Neural cell (in vitro differentiated cells): Measurements from ENCODE around the gene WNT5B. TPM values are rescaled to one million over a fixed set of nuclear protein-coding genes. Genes with fewer than 3 reads are reported as not detected.

ENCODE experiments used
- H2AFZ ChIP-seq: fragments of 200-600, 300-800 bp; sonication (generic), shearing (Covaris generic); 2 replicates; pipeline ENCODE4 v1.6.0; 2014; ENCODE audit warnings: low read depth, mild to moderate bottlenecking, antibody characterized with exemption, low read length, moderate library complexity
- H3F3A ChIP-seq: fragments of 200-600 bp; shearing (Covaris generic); 2 replicates; pipeline ENCODE4 v1.6.1; 2016; ENCODE audit warnings: mild to moderate bottlenecking, moderate library complexity, mixed read lengths, antibody characterized with exemption, low read length; ENCODE audit not compliant: insufficient read depth, poor library complexity, severe bottlenecking
- H3K27ac ChIP-seq: fragments of 200-600, 300-800 bp; sonication (generic), shearing (Covaris generic); 2 replicates; pipeline ENCODE4 v1.5.1; 2014; ENCODE audit warnings: mild to moderate bottlenecking, low read length, moderate library complexity
- H3K27me3 ChIP-seq: fragments of 300-800, 200-600 bp; sonication (generic), shearing (Covaris generic); 2 replicates; pipeline ENCODE4 v1.6.0; 2014; ENCODE audit warnings: mild to moderate bottlenecking, low read depth, low read length, moderate library complexity; ENCODE audit not compliant: insufficient read depth
- H3K36me3 ChIP-seq: fragments of 300-800, 200-600 bp; sonication (generic), shearing (Covaris generic); 2 replicates; pipeline ENCODE4 v1.5.1; 2014; ENCODE audit warnings: mild to moderate bottlenecking, antibody characterized with exemption, low read length, moderate library complexity; ENCODE audit not compliant: insufficient read depth
- H3K4me2 ChIP-seq: fragments of 300-800, 200-600 bp; sonication (generic), shearing (Covaris generic); 2 replicates; pipeline ENCODE4 v1.6.0; 2014; ENCODE audit warnings: mild to moderate bottlenecking, low read length
- H3K4me3 ChIP-seq: fragments of 300-800, 200-600 bp; sonication (generic), shearing (Covaris generic); 2 replicates; pipeline ENCODE4 v1.5.1; 2014; ENCODE audit warnings: mild to moderate bottlenecking, low read length, moderate library complexity
- H3K79me2 ChIP-seq: fragments of 200-600 bp; shearing (Covaris generic); replicated peaks from 2 replicates; pipeline ENCODE4 v1.6.0; 2014; ENCODE audit warnings: mild to moderate bottlenecking, low read length, moderate library complexity; ENCODE audit not compliant: insufficient read depth
- H3K9ac ChIP-seq: fragments of 300-800, 200-600 bp; sonication (generic), shearing (Covaris generic); 2 replicates; pipeline ENCODE4 v1.6.1; 2016; ENCODE audit warnings: mild to moderate bottlenecking, low read length, mixed read lengths
- H3K9me2 ChIP-seq: fragments of 200-600 bp; shearing (Covaris generic); 2 replicates; pipeline ENCODE4 v1.6.1; 2016; ENCODE audit warnings: mild to moderate bottlenecking, low read length, mixed read lengths; ENCODE audit not compliant: insufficient read depth
- H3K9me3 ChIP-seq: fragments of 200-600, 300-800 bp; sonication (generic), shearing (Covaris generic); 2 replicates; pipeline ENCODE4 v1.6.1; 2016; ENCODE audit warnings: mild to moderate bottlenecking, mixed run types, low read length, moderate library complexity, mixed read lengths
- H4K20me1 ChIP-seq: fragments of 200-600 bp; shearing (Covaris generic); 2 replicates; pipeline ENCODE4 v1.6.1; 2016; ENCODE audit warnings: mild to moderate bottlenecking, mixed run types; ENCODE audit not compliant: insufficient read depth
- CTCF ChIP-seq: fragments of 450-650 bp; IDR thresholded peaks from 2 replicates; pipeline ENCODE4 v1.5.1; 2014; ENCODE audit warnings: antibody characterized with exemption, mild to moderate bottlenecking, moderate library complexity; ENCODE audit not compliant: poor library complexity, severe bottlenecking
- EP300 ChIP-seq: fragments of 450-650 bp; conservative IDR thresholded peaks from 2 replicates; pipeline ENCODE4 v1.6.1; 2014; ENCODE audit warnings: antibody characterized with exemption, mild to moderate bottlenecking, moderate library complexity; ENCODE audit not compliant: poor library complexity, severe bottlenecking
- EZH2 ChIP-seq: fragments of 200-600, 300-800 bp; shearing (Covaris generic), sonication (generic); IDR thresholded peaks from 2 replicates; pipeline ENCODE4 v1.6.1; 2014; ENCODE audit warnings: antibody characterized with exemption, low read length, borderline replicate concordance, mild to moderate bottlenecking; ENCODE audit not compliant: insufficient read depth, poor library complexity, severe bottlenecking
- MXI1 ChIP-seq: fragments of 450-650 bp; conservative IDR thresholded peaks from 2 replicates; pipeline ENCODE4 v1.6.1; 2014; ENCODE audit warnings: antibody characterized with exemption, mild to moderate bottlenecking; ENCODE audit not compliant: poor library complexity, severe bottlenecking
- POLR2AphosphoS5 ChIP-seq: IDR thresholded peaks from 2 replicates; pipeline ENCODE4 v1.6.1; 2012
- RAD21 ChIP-seq: fragments of 450-650 bp; conservative IDR thresholded peaks from 2 replicates; pipeline ENCODE4 v1.6.1; 2014; ENCODE audit warnings: antibody characterized with exemption, mild to moderate bottlenecking, moderate library complexity
- REST ChIP-seq: IDR thresholded peaks from 2 replicates; pipeline ENCODE4 v1.6.1; 2012; ENCODE audit warnings: borderline replicate concordance
- SMC3 ChIP-seq: fragments of 450-650 bp; conservative IDR thresholded peaks from 2 replicates; pipeline ENCODE4 v1.6.1; 2014; ENCODE audit warnings: antibody characterized with exemption, mild to moderate bottlenecking, moderate library complexity; ENCODE audit not compliant: poor library complexity
- TAF1 ChIP-seq: IDR thresholded peaks from 2 replicates; pipeline ENCODE4 v1.6.1; 2012; ENCODE audit warnings: low read depth
- polyA plus RNA-seq: library from polyadenylated mRNA; depleted of rRNA; stranded (reverse); fragments of >200 nt; gene quantifications from 2 replicates; pipeline ENCODE4 v1.2.3, GENCODE V29; 2014

WNT5B gene
- polyA plus RNA-seq, 1 donor from 2014 or later = 17.0 TPM

GRCh38 chr12:1595026-1595561 lies 33.9 kb upstream of the WNT5B start:
- no peaks in the 10 kb centered on the region for H3K9me3 ChIP-seq
- H3K9ac ChIP-seq = peak overlapping the region; percentile 84
- H3K79me2 ChIP-seq = peaks cover 67% of the 10 kb centered on the region
- peaks cover 7% of the 10 kb centered on the region for H3F3A ChIP-seq
- peaks cover 7% of the 10 kb centered on the region for H3K36me3 ChIP-seq
- H3K27me3 ChIP-seq = no peaks in the 10 kb centered on the region
- peaks cover 36% of the 10 kb centered on the region for H4K20me1 ChIP-seq
- H3K9me2 ChIP-seq = no peaks in the 10 kb centered on the region
- H3K27ac ChIP-seq = peak overlapping the region; percentile 90
- H3K4me2 ChIP-seq = peak overlapping the region; percentile 96
- H2AFZ ChIP-seq = peak overlapping the region; percentile 71
- H3K4me3 ChIP-seq = peak overlapping the region; percentile 66
- TF ChIP-seq MXI1 (no peak), SMC3 (peak; percentile 4)

- peak overlapping the region; percentile 96 for H3K4me2 ChIP-seq
- H3K9me3 ChIP-seq = no peaks in the 10 kb centered on the region
- H2AFZ ChIP-seq = peak overlapping the region; percentile 71
- no peaks in the 10 kb centered on the region for H3K27me3 ChIP-seq
- peak overlapping the region; percentile 66 for H3K4me3 ChIP-seq
- H3K79me2 ChIP-seq = peaks cover 66% of the 10 kb centered on the region
- peaks cover 29% of the 10 kb centered on the region for H4K20me1 ChIP-seq
- H3K9ac ChIP-seq = peak overlapping the region; percentile 84
- peaks cover 7% of the 10 kb centered on the region for H3K36me3 ChIP-seq
- H3K27ac ChIP-seq = peak overlapping the region; percentile 90
- no peak for TF ChIP-seq TAF1
- TF ChIP-seq CTCF = no peak
- TF ChIP-seq EZH2 = no peak
- TF ChIP-seq SMC3 = no peak
- TF ChIP-seq REST = no peak
- TF ChIP-seq POLR2AphosphoS5 = no peak
- no peak for TF ChIP-seq RAD21
- TF ChIP-seq EP300 = no peak
- no peak for TF ChIP-seq MXI1
- H3F3A ChIP-seq = peaks cover 7% of the 10 kb centered on the region
- H3K9me2 ChIP-seq = no peaks in the 10 kb centered on the region
Measured at GRCh38 chr12:1595690-1596347, 33.2 kb upstream of the WNT5B start.
